OCI-LY1 (cell line): ENCODE data around the gene SLC43A1.

Experiments
- EZH2 ChIP-seq: fragments of 200-600 bp; sonication (generic), shearing (Covaris generic); IDR thresholded peaks from 2 replicates; pipeline ENCODE4 v1.8.0; 2017; ENCODE audit warnings: borderline replicate concordance, mixed run types, mild to moderate bottlenecking, antibody characterized with exemption, low read length, moderate library complexity, mixed read lengths
- TF ChIP-seq, protein P1 (sequence below): fragments of 200-600 bp; sonication (generic), shearing (Covaris generic); IDR thresholded peaks from 2 replicates; pipeline ENCODE4 v1.5.1; 2017; ENCODE audit warnings: mild to moderate bottlenecking, antibody characterized with exemption, low read length, moderate library complexity, mixed read lengths

DNA sequence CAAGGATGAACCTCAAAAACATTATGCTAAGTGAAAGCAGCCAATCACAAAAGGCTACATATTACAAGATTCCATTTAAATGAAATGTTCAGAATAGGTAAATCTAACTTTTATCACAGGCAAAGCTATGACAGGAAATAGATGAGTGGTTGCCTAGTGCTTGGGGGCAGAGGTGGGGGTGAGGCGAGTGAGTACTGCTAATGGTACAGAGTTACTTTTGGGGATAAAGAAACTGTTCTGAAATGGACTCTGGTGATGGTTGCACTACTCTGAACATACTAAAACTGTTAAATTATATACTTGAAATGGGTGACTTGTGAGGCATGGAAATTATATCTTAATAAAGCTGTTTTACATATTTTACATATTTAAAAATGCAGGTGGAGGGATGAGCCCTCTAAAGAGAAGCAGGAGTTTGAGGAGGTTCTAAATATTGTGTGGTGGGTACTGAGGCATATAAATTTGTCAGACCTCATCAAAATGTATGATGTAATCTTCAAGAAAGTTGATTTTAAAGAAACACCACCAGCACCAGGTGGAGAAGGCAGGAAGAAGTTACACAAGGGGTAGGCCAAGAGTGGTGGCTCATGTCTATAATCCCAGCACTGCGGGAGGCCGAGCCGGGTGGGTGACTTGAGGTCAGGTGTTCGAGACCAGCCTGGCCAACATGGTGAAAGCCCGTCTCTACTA lies 3.6 kb downstream of the SLC43A1 start:
- TF ChIP-seq EZH2: no peak
- TF ChIP-seq, protein P1, sequence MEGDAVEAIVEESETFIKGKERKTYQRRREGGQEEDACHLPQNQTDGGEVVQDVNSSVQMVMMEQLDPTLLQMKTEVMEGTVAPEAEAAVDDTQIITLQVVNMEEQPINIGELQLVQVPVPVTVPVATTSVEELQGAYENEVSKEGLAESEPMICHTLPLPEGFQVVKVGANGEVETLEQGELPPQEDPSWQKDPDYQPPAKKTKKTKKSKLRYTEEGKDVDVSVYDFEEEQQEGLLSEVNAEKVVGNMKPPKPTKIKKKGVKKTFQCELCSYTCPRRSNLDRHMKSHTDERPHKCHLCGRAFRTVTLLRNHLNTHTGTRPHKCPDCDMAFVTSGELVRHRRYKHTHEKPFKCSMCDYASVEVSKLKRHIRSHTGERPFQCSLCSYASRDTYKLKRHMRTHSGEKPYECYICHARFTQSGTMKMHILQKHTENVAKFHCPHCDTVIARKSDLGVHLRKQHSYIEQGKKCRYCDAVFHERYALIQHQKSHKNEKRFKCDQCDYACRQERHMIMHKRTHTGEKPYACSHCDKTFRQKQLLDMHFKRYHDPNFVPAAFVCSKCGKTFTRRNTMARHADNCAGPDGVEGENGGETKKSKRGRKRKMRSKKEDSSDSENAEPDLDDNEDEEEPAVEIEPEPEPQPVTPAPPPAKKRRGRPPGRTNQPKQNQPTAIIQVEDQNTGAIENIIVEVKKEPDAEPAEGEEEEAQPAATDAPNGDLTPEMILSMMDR: no peak
